ENCODE results near the gene COX20. TPM values are rescaled to one million over a fixed set of nuclear protein-coding genes. Genes with fewer than 3 reads are reported as not detected.

Gene COX20
- total and polyA plus RNA-seq, 8 donors = 10.7 to 44.5 (median 18.2) TPM

DNA sequence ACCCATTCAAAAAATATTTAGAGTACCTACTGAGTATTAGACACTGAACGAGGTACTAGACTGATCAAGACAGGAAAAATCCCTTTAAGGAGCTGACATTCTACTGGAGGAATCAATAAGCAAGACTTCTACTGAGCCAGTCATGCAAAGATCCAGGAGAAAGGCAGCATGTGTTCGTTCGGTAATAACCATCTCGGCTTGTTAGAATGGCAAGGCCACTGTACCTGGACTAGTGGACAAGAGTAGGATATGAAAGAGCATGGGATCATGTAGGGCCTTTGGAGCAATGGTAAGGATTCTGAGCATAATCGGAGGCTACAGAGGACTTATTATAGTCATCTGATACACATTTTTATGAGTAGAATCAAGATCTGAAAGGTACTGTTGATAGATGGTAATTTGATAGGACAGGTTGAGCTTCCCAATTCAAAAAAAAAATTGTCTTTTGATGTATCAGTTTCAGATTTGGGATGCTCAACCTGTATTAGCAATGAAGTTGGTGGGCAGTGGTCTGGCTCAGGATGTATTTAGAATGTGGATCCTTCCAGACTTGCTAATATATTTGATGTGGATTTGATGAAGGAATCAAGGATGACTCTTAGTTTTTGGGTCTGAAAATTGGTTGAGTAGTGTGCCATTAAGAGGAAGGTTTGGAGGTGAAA is 2.3 kb downstream of the COX20 start:
- Histone ChIP-seq H3K36me3 (peaks cover 0 to 6% (median 0%) of the 10 kb centered on the region in 3 donors), H3K4me3 (no peak overlapping the region), H3K27me3 (no peaks in the 10 kb centered on the region), H3K4me1 (peaks cover 0 to 23% (median 22%) of the 10 kb centered on the region in 3 donors), H3K27ac (peak overlapping the region in 1 of 4 donors; percentile 30), H3K9me3 (no peaks in the 10 kb centered on the region)
- 36 to 40% methylated on average over 5 of the region's 5 CpGs for WGBS, 2 donors
- FAIRE-seq = no peak
- DNase-seq = no peak
- no peak for ATAC-seq
- TF ChIP-seq, protein P1, sequence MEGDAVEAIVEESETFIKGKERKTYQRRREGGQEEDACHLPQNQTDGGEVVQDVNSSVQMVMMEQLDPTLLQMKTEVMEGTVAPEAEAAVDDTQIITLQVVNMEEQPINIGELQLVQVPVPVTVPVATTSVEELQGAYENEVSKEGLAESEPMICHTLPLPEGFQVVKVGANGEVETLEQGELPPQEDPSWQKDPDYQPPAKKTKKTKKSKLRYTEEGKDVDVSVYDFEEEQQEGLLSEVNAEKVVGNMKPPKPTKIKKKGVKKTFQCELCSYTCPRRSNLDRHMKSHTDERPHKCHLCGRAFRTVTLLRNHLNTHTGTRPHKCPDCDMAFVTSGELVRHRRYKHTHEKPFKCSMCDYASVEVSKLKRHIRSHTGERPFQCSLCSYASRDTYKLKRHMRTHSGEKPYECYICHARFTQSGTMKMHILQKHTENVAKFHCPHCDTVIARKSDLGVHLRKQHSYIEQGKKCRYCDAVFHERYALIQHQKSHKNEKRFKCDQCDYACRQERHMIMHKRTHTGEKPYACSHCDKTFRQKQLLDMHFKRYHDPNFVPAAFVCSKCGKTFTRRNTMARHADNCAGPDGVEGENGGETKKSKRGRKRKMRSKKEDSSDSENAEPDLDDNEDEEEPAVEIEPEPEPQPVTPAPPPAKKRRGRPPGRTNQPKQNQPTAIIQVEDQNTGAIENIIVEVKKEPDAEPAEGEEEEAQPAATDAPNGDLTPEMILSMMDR (IDR thresholded peaks at IDR 0.05) = no peak
- intact Hi-C loops (cut with DNase I) = loop anchor here in 1 of 3 donors (2.0 kb wide), 1 partner anchor 23 kb away; no protein-coding TSS in a partner anchor

DNA sequence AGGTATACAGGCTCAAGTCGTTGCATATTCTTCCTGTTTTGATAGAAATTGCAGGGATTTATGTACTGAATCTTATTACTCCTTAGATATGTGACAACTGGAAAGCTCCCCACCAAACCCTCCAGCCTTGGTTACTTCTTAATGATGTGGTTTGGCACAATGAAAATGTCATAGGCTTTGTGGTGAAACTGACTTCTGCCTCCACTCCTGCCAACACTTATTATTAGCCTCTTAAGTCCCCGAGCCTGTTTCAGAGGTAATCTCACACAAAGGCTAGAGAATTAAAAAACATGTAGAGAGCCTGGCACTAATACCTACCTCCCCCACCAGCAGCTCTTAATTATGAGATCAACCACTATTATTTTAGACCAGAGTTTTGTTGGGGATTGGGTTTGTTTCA is 4.2 kb downstream of the COX20 start:
- Histone ChIP-seq H3K4me3 (no peak overlapping the region), H3K4me1 (peaks cover 0 to 22% (median 19%) of the 10 kb centered on the region in 3 donors), H3K27ac (no peak overlapping the region), H3K9me3 (no peaks in the 10 kb centered on the region), H3K27me3 (no peaks in the 10 kb centered on the region), H3K36me3 (peaks cover 0 to 26% (median 13%) of the 10 kb centered on the region in 3 donors)
- 80 to 83% methylated on average over 2 of the region's 2 CpGs for WGBS, 2 donors
- no peak for FAIRE-seq
- TF ChIP-seq, protein P1 (IDR thresholded peaks at IDR 0.05) = no peak
- no peak for ATAC-seq
- intact Hi-C loops (cut with DNase I) = loop anchor here in 1 of 3 donors (2.0 kb wide), 1 partner anchor 21 kb away; no protein-coding TSS in a partner anchor
- DNase-seq = no peak

DNA sequence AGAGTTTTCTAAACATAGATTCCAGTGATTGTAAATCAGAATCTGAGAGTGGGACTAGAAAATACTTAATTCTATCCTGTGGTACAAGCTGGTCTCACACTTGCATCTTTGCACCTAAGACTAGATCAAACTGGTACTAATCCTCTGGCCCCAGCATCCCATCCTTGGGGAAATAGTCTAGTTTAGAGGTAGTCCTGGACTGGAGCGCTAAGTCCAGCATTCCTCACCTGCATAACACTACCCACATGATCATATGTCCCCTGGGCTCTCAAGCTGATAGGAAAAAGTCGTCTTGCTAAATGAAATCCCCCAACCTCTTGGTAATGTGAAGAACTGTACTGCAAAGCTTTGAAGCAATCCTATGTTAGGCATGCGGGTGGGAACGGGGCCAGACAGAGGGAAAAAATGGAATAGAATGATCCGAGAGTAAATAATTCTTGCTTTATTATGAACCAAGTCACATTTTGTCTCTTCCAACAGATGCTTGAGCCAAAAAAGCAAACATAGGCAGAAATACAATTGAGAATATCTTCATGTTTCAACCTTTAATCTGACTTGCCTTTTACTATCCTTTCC is 4.8 kb downstream of the COX20 start:
- ATAC-seq (no peak), FAIRE-seq (no peak), DNase-seq (no peak)
- Histone ChIP-seq H3K27me3 (no peaks in the 10 kb centered on the region), H3K36me3 (peaks cover 0 to 31% (median 19%) of the 10 kb centered on the region in 3 donors), H3K27ac (peak overlapping the region in 1 of 4 donors; percentile 56), H3K9me3 (no peaks in the 10 kb centered on the region), H3K4me3 (no peak overlapping the region), H3K4me1 (peaks cover 0 to 22% (median 19%) of the 10 kb centered on the region in 3 donors)
- 62 to 64% methylated on average over 5 of the region's 5 CpGs for WGBS, 2 donors
- TF ChIP-seq, protein P1 (IDR thresholded peaks at IDR 0.05) = no peak
- intact Hi-C loops (cut with DNase I) = no loop called here

DNA sequence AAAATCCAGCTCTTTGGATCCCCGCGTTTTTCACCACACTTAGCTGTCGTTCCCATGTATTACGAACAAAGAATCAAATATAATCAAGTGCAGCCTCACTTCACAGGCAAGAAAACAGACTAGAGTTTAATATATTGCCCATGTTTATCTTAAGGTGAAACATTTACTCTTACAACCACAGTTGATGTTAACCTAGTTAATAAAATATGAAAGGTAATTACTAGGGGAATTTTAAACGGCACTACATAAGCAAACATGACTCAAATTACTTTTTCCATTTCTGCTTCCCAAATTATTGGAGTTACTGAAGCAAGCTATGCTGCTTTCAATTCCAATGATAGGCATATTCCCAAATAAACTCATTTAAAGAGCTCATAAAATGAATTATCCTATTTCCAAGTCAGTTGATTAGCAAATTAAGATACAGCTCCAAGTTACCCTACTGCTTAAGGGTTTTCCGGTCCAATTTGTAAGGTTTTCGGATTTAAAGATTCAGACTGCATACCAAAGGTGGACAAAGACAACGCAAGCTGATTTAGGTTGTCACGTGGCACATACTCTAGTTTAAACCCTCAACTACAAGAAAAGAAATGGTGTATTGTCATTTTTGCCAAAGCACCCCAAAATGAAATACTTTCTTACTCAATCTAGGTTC is 5.9 kb downstream of the COX20 start:
- peak overlapping the region in 1 of 4 donors; percentile 6 for H3K4me3 ChIP-seq
- DNase-seq (no peak), FAIRE-seq (no peak), ATAC-seq (peak; percentile 28 to 59 (median 46))
- peaks cover 0 to 42% (median 30%) of the 10 kb centered on the region in 3 donors for H3K36me3 ChIP-seq
- peaks cover 0 to 21% (median 19%) of the 10 kb centered on the region in 3 donors for H3K4me1 ChIP-seq
- no peaks in the 10 kb centered on the region for H3K27me3 ChIP-seq
- 40 to 44% methylated on average over 9 of the region's 9 CpGs for WGBS, 2 donors
- intact Hi-C loops (cut with DNase I) = no loop called here
- H3K9me3 ChIP-seq = no peaks in the 10 kb centered on the region
- H3K27ac ChIP-seq = peak overlapping the region in 2 of 4 donors; percentile 42 to 56
- TF ChIP-seq, protein P1 (IDR thresholded peaks at IDR 0.05) = no peak

Data from pancreas (tissue), 10 donors.